ENCODE results near the gene KRT2.

KRT2 gene

GRCh38 chr12:52681526-52682380, 29.7 kb upstream of the KRT2 start:
- TF ChIP-seq CTCF (IDR thresholded peaks at IDR 0.05; ENCODE audit: low read depth, low read length) = no peak
- no peak for DNase-seq (ENCODE audit: low read depth in 2 of 2)
- no peak overlapping the region for H3K4me3 ChIP-seq (replicated peaks in 1 of 2; ENCODE audit: low read depth in 2 of 2, low read length in 2 of 2)

GRCh38 chr12:52680363-52680762, 28.4 kb upstream of the KRT2 start, which contains the start of gene KRT1:
TSS of gene KRT1 (minus strand) at chr12:52680407. CDS start at chr12:52680348, 59 bp downstream.
- no peak for TF ChIP-seq CTCF (IDR thresholded peaks at IDR 0.05; ENCODE audit: low read depth, low read length)
- H3K4me3 ChIP-seq (replicated peaks in 1 of 2; ENCODE audit: low read depth in 2 of 2, low read length in 2 of 2) = no peak within 1 kb of the TSS
- no peak for DNase-seq (ENCODE audit: low read depth in 2 of 2)

GRCh38 chr12:52679875-52680274, 27.9 kb upstream of the KRT2 start:
- H3K4me3 ChIP-seq (replicated peaks in 1 of 2; ENCODE audit: low read depth in 2 of 2, low read length in 2 of 2) = no peak overlapping the region
- no peak for DNase-seq (ENCODE audit: low read depth in 2 of 2)
- TF ChIP-seq CTCF (IDR thresholded peaks at IDR 0.05; ENCODE audit: low read depth, low read length) = no peak

- TF ChIP-seq CTCF (IDR thresholded peaks at IDR 0.05; ENCODE audit: low read depth, low read length) = no peak
- DNase-seq (ENCODE audit: low read depth in 2 of 2) = no peak
- H3K4me3 ChIP-seq (replicated peaks in 1 of 2; ENCODE audit: low read depth in 2 of 2, low read length in 2 of 2) = no peak overlapping the region
Measured at GRCh38 chr12:52677671-52678070, 25.7 kb upstream of the KRT2 start.

- H3K4me3 ChIP-seq (replicated peaks in 1 of 2; ENCODE audit: low read depth in 2 of 2, low read length in 2 of 2) = no peak overlapping the region
- DNase-seq (ENCODE audit: low read depth in 2 of 2) = no peak
- TF ChIP-seq CTCF (IDR thresholded peaks at IDR 0.05; ENCODE audit: low read depth, low read length) = no peak
Measured at GRCh38 chr12:52677126-52677525, 25.1 kb upstream of the KRT2 start.

- TF ChIP-seq CTCF (IDR thresholded peaks at IDR 0.05; ENCODE audit: low read depth, low read length) = no peak
- no peak overlapping the region for H3K4me3 ChIP-seq (replicated peaks in 1 of 2; ENCODE audit: low read depth in 2 of 2, low read length in 2 of 2)
- no peak for DNase-seq (ENCODE audit: low read depth in 2 of 2)
Measured at GRCh38 chr12:52676163-52676562, 24.2 kb upstream of the KRT2 start.
